Heart right ventricle (tissue), 16 donors: ENCODE results near the gene CAMSAP3. TPM values are rescaled to one million over a fixed set of nuclear protein-coding genes. Genes with fewer than 3 reads are reported as not detected.

Experiments
- ATAC-seq, 8 donors: fragments of 200-7000 bp; cut with Tn5 transposase; one replicate each; pipeline ENCODE4 v1.9.1; 2020; ENCODE audit warnings: mild to moderate bottlenecking in 8 of 8, moderate library complexity in 8 of 8, moderate number of reproducible peaks in 1 of 8
- DNase-seq, 2 donors: peaks; one replicate each; pipeline ENCODE4 v3.0.0-alpha.2; 2020
- H3K27ac ChIP-seq, 10 donors: fragments of 200-600 bp; sonication (generic) in 2 of 10; one replicate each; pipeline versions ENCODE4 v1.5.0 to v1.8.0; 2020 to 2022; ENCODE audit warnings: mild to moderate bottlenecking in 3 of 10
- H3K27me3 ChIP-seq, 7 donors: fragments of 200-600 bp; one replicate each; pipeline ENCODE4 v1.8.0; 2021 to 2022; ENCODE audit warnings: mild to moderate bottlenecking in 2 of 7
- H3K36me3 ChIP-seq, 9 donors: fragments of 200-600 bp; sonication (generic) in 1 of 9; one replicate each; pipeline versions ENCODE4 v1.5.0 to v1.8.0; 2020 to 2022; ENCODE audit warnings: mild to moderate bottlenecking in 2 of 9
- H3K4me1 ChIP-seq, 9 donors: fragments of 200-600 bp; sonication (generic) in 1 of 9; one replicate each; pipeline versions ENCODE4 v1.5.0 to v1.8.0; 2020 to 2022; ENCODE audit warnings: mild to moderate bottlenecking in 4 of 9
- H3K4me3 ChIP-seq, 10 donors: fragments of 200-600 bp; sonication (generic) in 2 of 10; one replicate each; pipeline versions ENCODE4 v1.5.0 to v1.8.0; 2020 to 2022; ENCODE audit warnings: mild to moderate bottlenecking in 7 of 10, moderate library complexity in 2 of 10
- H3K9me3 ChIP-seq, 11 donors: fragments of 200-600 bp in 10 of 11; sonication (generic) in 2 of 11; one replicate each; pipeline versions ENCODE4 v1.5.0 to v1.8.0; 2013 to 2022; ENCODE audit warnings: mild to moderate bottlenecking in 2 of 11, control low read depth in 1 of 11, moderate library complexity in 1 of 11
- WGBS, 2 donors: extraction: QIAGEN DNeasy Blood & Tissue Kit; methylation state at CpG; one replicate each; pipeline ENCODE4 v1.1.7; 2013; ENCODE audit warnings: inconsistent platforms in 1 of 2; 5-methylcytosine and 5-hydroxymethylcytosine counted together
- intact Hi-C, 10 donors: fragments of 100-400 bp; cut with DNase I; formaldehyde crosslinking; loops; one replicate each; pipeline versions ENCODE4 v1.11.1 to v1.14.2; 2022
- polyA plus RNA-seq, 2 donors: library from polyadenylated mRNA; stranded (reverse); fragments of 200-250 nt; gene quantifications; one replicate each; pipeline ENCODE4 v1.2.3, GENCODE V29; 2013
- total RNA-seq, 10 donors: library from RNA; stranded (reverse); fragmentation: NEBNext Ultra II Directional in 3 of 10; extraction: Animal tissue kit (Norgen Biotek cat#: 25700) in 3 of 10; gene quantifications; one replicate each; pipeline versions ENCODE4 v1.2.1 to v1.2.4, GENCODE V29; 2021 to 2023
- TF ChIP-seq, protein P1 (sequence below), 9 donors: fragments of 200-600 bp; sonication (generic) in 2 of 9; IDR thresholded peaks; one replicate each; pipeline versions ENCODE4 v1.5.0 to v1.8.0; 2021 to 2022; ENCODE audit warnings: antibody characterized with exemption in 9 of 9, mild to moderate bottlenecking in 5 of 9, moderate library complexity in 1 of 9
- donor health status: Arrhythmogenic right ventricular cardiomyopathy.
- donor health status: ischemic (EF 13 %, LVEDD 7.1; RV severe dilation, severe dysfunction).
- donor health status: healthy with polysubstance abuse.
- donor health status: DM: no; HTN: yes; CAD: no.
- donor health status: DM: no; HTN: no; CAD: no.
- donor health status: ischemic (EF 25% LVEDD 6.9; RV normal size, moderate dysfunction).
- donor health status: ischemic (EF 25% LVEDD 5.7; RV mildly dilated, moderate dysfunction).
- donor health status: healthy.
- donor health status: DM: yes; HTN: yes; CAD: no.
- donor health status: Ischemic cardiomyopathy.
- donor health status: ischemic (EF 35%, LVEDD 5.7; RV mildly dilated, moderate dysfunction).
- donor health status: nonischemic (EF 11% LVEDD 7.7; RV severe dilation, severe dysfunction).
- donor health status: DM: yes; HTN: yes; CAD: no.
- donor health status: PGD.
- donor health status: ischemic (EF 29% LVEDD 5.4; RV normal size, mild dysfunction).
- donor health status: nonischemic (EF 23%, LVEDD 6.1; RV moderate dilation, normal function).

The CAMSAP3 gene
- total and polyA plus RNA-seq, 12 donors, result 0.03 to 2.0 (median 0.29) TPM

DNA sequence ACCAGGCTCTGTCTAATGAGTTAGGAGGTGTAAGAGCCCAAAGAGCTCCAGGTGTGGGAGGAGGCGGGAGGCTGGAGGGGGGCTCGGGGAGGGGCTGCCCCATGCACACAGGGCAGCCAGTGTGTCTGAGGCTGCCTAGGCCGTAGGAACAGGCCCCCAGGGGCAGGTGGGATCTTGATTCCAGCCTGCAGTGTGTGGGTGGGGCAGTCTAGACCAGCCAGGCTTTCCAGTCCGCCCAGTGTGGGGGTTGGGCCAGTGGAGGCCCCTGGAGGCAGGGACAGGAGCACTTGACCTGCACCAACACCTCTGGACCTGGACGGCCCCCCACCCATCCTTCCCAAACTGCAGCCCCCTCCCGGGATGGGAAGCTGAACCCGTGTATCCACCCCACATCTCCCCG lies 5.4 kb upstream of the CAMSAP3 start:
- Histone ChIP-seq H3K9me3 (no peaks in the 10 kb centered on the region), H3K4me1 (no peaks in the 10 kb centered on the region), H3K27me3 (peaks cover 0 to 68% (median 55%) of the 10 kb centered on the region in 7 donors), H3K4me3 (no peak overlapping the region), H3K36me3 (no peaks in the 10 kb centered on the region), H3K27ac (no peak overlapping the region)
- intact Hi-C loops, result no loop called here
- no peak for DNase-seq
- TF ChIP-seq, protein P1, sequence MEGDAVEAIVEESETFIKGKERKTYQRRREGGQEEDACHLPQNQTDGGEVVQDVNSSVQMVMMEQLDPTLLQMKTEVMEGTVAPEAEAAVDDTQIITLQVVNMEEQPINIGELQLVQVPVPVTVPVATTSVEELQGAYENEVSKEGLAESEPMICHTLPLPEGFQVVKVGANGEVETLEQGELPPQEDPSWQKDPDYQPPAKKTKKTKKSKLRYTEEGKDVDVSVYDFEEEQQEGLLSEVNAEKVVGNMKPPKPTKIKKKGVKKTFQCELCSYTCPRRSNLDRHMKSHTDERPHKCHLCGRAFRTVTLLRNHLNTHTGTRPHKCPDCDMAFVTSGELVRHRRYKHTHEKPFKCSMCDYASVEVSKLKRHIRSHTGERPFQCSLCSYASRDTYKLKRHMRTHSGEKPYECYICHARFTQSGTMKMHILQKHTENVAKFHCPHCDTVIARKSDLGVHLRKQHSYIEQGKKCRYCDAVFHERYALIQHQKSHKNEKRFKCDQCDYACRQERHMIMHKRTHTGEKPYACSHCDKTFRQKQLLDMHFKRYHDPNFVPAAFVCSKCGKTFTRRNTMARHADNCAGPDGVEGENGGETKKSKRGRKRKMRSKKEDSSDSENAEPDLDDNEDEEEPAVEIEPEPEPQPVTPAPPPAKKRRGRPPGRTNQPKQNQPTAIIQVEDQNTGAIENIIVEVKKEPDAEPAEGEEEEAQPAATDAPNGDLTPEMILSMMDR (IDR thresholded peaks at IDR 0.05), result no peak
- WGBS, 2 donors, result 50 to 55% methylated on average over 8 of the region's 8 CpGs
- ATAC-seq, result no peak

GRCh38 chr19:7596211-7596937 lies 711 bp downstream of the CAMSAP3 start:
- no peak overlapping the region for H3K27ac ChIP-seq
- H3K9me3 ChIP-seq, result no peaks in the 10 kb centered on the region
- peak overlapping the region in 8 of 10 donors; percentile 2 to 31 (median 14) for H3K4me3 ChIP-seq

GRCh38 chr19:7597689-7598088 lies 2.0 kb downstream of the CAMSAP3 start:
- DNase-seq, result no peak
- H3K9me3 ChIP-seq, result no peaks in the 10 kb centered on the region

More at GRCh38 chr19:7596211-7596937, 711 bp downstream of the CAMSAP3 start:
- Histone ChIP-seq H3K4me1 (peaks cover 0 to 5% (median 0%) of the 10 kb centered on the region in 9 donors), H3K27me3 (peaks cover 0 to 67% (median 61%) of the 10 kb centered on the region in 7 donors), H3K36me3 (no peaks in the 10 kb centered on the region)
- no peak for ATAC-seq
- intact Hi-C loops, result no loop called here
- TF ChIP-seq, protein P1 (IDR thresholded peaks at IDR 0.05), result no peak
- WGBS, 2 donors, result 3% methylated on average over 41 to 70 of the region's 70 CpGs
- no peak for DNase-seq

DNA sequence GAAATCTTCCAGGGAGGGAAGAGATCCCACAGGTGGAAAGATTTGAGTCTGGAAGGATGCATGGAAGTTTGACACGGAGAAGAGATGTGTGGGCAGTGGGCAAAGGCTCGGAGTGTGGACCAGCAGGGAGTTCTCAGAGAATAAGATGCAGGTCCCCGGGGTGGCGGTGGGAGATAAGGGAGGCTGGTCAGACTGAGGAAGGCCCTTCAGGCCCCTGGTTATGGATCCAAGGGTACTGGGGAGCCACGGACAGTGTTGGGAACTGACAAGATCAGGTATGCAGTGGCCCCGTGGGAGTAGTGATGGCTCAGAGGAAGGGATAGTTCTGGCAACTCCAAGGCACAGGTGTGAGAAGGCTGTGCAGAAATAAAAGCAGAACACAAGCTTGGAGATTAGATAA lies 2.5 kb downstream of the CAMSAP3 start:
- Histone ChIP-seq H3K36me3 (no peaks in the 10 kb centered on the region), H3K4me3 (no peak overlapping the region), H3K27ac (no peak overlapping the region), H3K27me3 (peaks cover 0 to 66% (median 61%) of the 10 kb centered on the region in 7 donors), H3K9me3 (no peaks in the 10 kb centered on the region), H3K4me1 (peaks cover 0 to 5% (median 0%) of the 10 kb centered on the region in 9 donors)
- ATAC-seq (no peak), DNase-seq (no peak)
- WGBS, 2 donors, result 64 to 65% methylated on average over 6 of the region's 6 CpGs
- intact Hi-C loops, result no loop called here
- TF ChIP-seq, protein P1 (IDR thresholded peaks at IDR 0.05), result no peak

More at GRCh38 chr19:7597689-7598088, 2.0 kb downstream of the CAMSAP3 start:
- TF ChIP-seq, protein P1 (IDR thresholded peaks at IDR 0.05), result no peak
- peaks cover 0 to 67% (median 64%) of the 10 kb centered on the region in 7 donors for H3K27me3 ChIP-seq
- no peak overlapping the region for H3K27ac ChIP-seq
- WGBS, 2 donors, result 65 to 66% methylated on average over 9 of the region's 9 CpGs
- H3K4me1 ChIP-seq, result peaks cover 0 to 5% (median 0%) of the 10 kb centered on the region in 9 donors
- intact Hi-C loops, result no loop called here
- no peak for ATAC-seq
- H3K36me3 ChIP-seq, result no peaks in the 10 kb centered on the region
- H3K4me3 ChIP-seq, result no peak overlapping the region
